Endothelial cell of umbilical vein (primary cell): ENCODE data around the gene ASCL1. TPM values are rescaled to one million over a fixed set of nuclear protein-coding genes. Genes with fewer than 3 reads are reported as not detected.

ENCODE experiments used
- BruUV-seq: library from RNA; stranded (reverse); fragments of 400-500 nt; replicated peaks from 2 replicates; lab custom pipeline; 2021; lab: Mats Ljungman, UMichigan
- CTCF ChIA-PET: fragments of 300-600, 350-600 bp; sonication (Branson Sonifier 250); formaldehyde crosslinking; loops from one replicate; lab custom pipeline; 2021; ENCODE audit warnings: antibody characterized with exemption, inconsistent platforms; lab: Charles Lee
- POLR2A ChIA-PET: fragments of 300-600, 350-600 bp; sonication (Branson Sonifier 250); formaldehyde crosslinking; loops from one replicate; lab custom pipeline; 2021; ENCODE audit warnings: antibody characterized with exemption, inconsistent platforms; lab: Charles Lee
- DNase-seq: peaks from one replicate; pipeline ENCODE4 v3.0.0-alpha.2; 2011; ENCODE audit warnings: low read depth, low spot score
- FAIRE-seq: peaks from 2 replicates; lab custom pipeline; 2011; peaks lifted over from hg19 to GRCh38; lab: Jason Lieb, UNC
- H2AFZ ChIP-seq: 2 replicates; pipeline ENCODE4 v1.6.0; 2012; ENCODE audit warnings: low read depth, low read length, control low read depth, inconsistent platforms
- H3K27ac ChIP-seq: 2 replicates; pipeline ENCODE4 v1.5.1; 2011; ENCODE audit warnings: low read depth, mild to moderate bottlenecking, control low read depth, low read length, moderate library complexity; ENCODE audit not compliant: insufficient read depth
- H3K27me3 ChIP-seq, 2 experiments: 2 replicates each; pipeline versions ENCODE4 v1.6.0 to v1.6.1; 2011; ENCODE audit warnings: low read length in 2 of 2, mixed read lengths in 1 of 2; ENCODE audit not compliant: control insufficient read depth in 2 of 2, insufficient read depth in 2 of 2
- H3K36me3 ChIP-seq, 2 experiments: 2 replicates in 1 of 2; 3 replicates in 1 of 2; pipeline ENCODE4 v1.5.1; 2011; ENCODE audit warnings: low read length in 2 of 2, mild to moderate bottlenecking in 1 of 2, moderate library complexity in 1 of 2; ENCODE audit not compliant: control insufficient read depth in 2 of 2, insufficient read depth in 2 of 2; ENCODE audit errors: extremely low read depth in 1 of 2
- H3K4me1 ChIP-seq: 3 replicates; pipeline ENCODE4 v1.5.1; 2011; ENCODE audit warnings: mild to moderate bottlenecking, low read length; ENCODE audit not compliant: control insufficient read depth, insufficient read depth; ENCODE audit errors: extremely low read depth
- H3K4me2 ChIP-seq: 2 replicates; pipeline ENCODE4 v1.6.1; 2011; ENCODE audit warnings: low read length, control low read depth, mixed read lengths; ENCODE audit not compliant: insufficient read depth
- H3K4me3 ChIP-seq, 3 experiments: fragments of 200-600 bp in 1 of 3; sonication (generic), shearing (Covaris generic) in 1 of 3; replicated peaks in 1 of 3; 2 replicates each; pipeline ENCODE4 v1.5.1; 2011 to 2016; ENCODE audit warnings: control low read depth in 3 of 3, low read length in 3 of 3, mild to moderate bottlenecking in 2 of 3, inconsistent platforms in 1 of 3, low read depth in 1 of 3, moderate library complexity in 1 of 3; ENCODE audit not compliant: insufficient read depth in 1 of 3
- H3K79me2 ChIP-seq: 2 replicates; pipeline ENCODE4 v1.6.0; 2012; ENCODE audit warnings: low read length, inconsistent platforms; ENCODE audit not compliant: control insufficient read depth, insufficient read depth
- H3K9ac ChIP-seq: replicated peaks from 2 replicates; pipeline ENCODE3; 2011; ENCODE audit warnings: low read length, control low read depth; ENCODE audit not compliant: insufficient read depth; ENCODE audit errors: extremely low read depth
- H3K9me1 ChIP-seq: replicated peaks from 3 replicates; pipeline ENCODE4 v1.6.0; 2011; ENCODE audit warnings: mild to moderate bottlenecking, low read length; ENCODE audit not compliant: control insufficient read depth, insufficient read depth; ENCODE audit errors: extremely low read depth
- H3K9me3 ChIP-seq: replicated peaks from 2 replicates; pipeline ENCODE4 v1.5.1; 2012; ENCODE audit warnings: low read length, inconsistent platforms; ENCODE audit not compliant: control insufficient read depth, insufficient read depth
- H4K20me1 ChIP-seq: replicated peaks from 2 replicates; pipeline ENCODE3; 2011; ENCODE audit warnings: mild to moderate bottlenecking, low read length; ENCODE audit not compliant: control insufficient read depth, insufficient read depth; ENCODE audit errors: extremely low read depth
- CTCF ChIP-seq, 2 donors: IDR thresholded peaks; 1 replicate in 1 of 2; 2 replicates in 1 of 2; pipeline ENCODE4 v1.5.1; 2011; ENCODE audit warnings: low read length in 2 of 2, mild to moderate bottlenecking in 2 of 2, moderate library complexity in 2 of 2, control low read depth in 1 of 2, inconsistent platforms in 1 of 2, low read depth in 1 of 2; ENCODE audit not compliant: insufficient read depth in 1 of 2; ENCODE audit errors: extremely low read depth in 1 of 2
- EZH2 ChIP-seq: IDR thresholded peaks from 2 replicates; pipeline ENCODE4 v1.6.1; 2012; ENCODE audit warnings: borderline replicate concordance, low read depth, mild to moderate bottlenecking, moderate library complexity, low read length, inconsistent platforms; ENCODE audit not compliant: severe bottlenecking
- FOS ChIP-seq: IDR thresholded peaks from 2 replicates; pipeline ENCODE4 v1.6.1; 2011; ENCODE audit warnings: mild to moderate bottlenecking, low read length, moderate library complexity, borderline replicate concordance; ENCODE audit not compliant: insufficient read depth
- GATA2 ChIP-seq: IDR thresholded peaks from 2 replicates; pipeline ENCODE4 v1.7.0; 2011; ENCODE audit warnings: low read depth, mild to moderate bottlenecking, moderate library complexity, mixed read lengths, low read length; ENCODE audit not compliant: insufficient read length, insufficient read depth
- JUN ChIP-seq: IDR thresholded peaks from 2 replicates; pipeline ENCODE4 v1.6.1; 2011; ENCODE audit warnings: borderline replicate concordance, low read depth; ENCODE audit not compliant: insufficient read length, insufficient read depth
- MAX ChIP-seq: IDR thresholded peaks from 2 replicates; pipeline ENCODE4 v1.6.1; 2011; ENCODE audit not compliant: insufficient read depth, insufficient read length
- MYC ChIP-seq: IDR thresholded peaks from one replicate; pipeline ENCODE4 v1.6.1; 2011; ENCODE audit warnings: mild to moderate bottlenecking, low read depth, low read length
- POLR2A ChIP-seq: IDR thresholded peaks from 2 replicates; pipeline ENCODE4 v1.6.1; 2012; ENCODE audit warnings: low read depth, mild to moderate bottlenecking, control low read depth, low read length
- POLR2AphosphoS5 ChIP-seq: IDR thresholded peaks from 2 replicates; pipeline ENCODE4 v1.6.1; 2012; ENCODE audit warnings: low read depth, mild to moderate bottlenecking, control low read depth, low read length, moderate library complexity; ENCODE audit not compliant: insufficient read depth
- dilution Hi-C: fragments of 300-500 bp; cut with MboI; formaldehyde crosslinking; loops from one replicate; pipeline ENCODE4 v1.15.0; 2019; ENCODE audit warnings: low sequenced_read_pairs; ENCODE audit not compliant: extremely low pct_ligation_motif_present
- intact Hi-C: fragments of 100-400 bp; cut with micrococcal nuclease; formaldehyde crosslinking; loops from one replicate; pipeline ENCODE4 v1.10.0; 2022
- polyA plus RNA-seq, 4 experiments: library from polyadenylated mRNA; depleted of rRNA in 3 of 4; stranded (reverse) in 3 of 4; unstranded in 1 of 4; fragments of >200 nt; gene quantifications; 2 replicates each; pipeline versions ENCODE4 v1.2.1 to v1.2.3, GENCODE V29; 2011 to 2012; ENCODE audit warnings: missing spikeins in 1 of 4
- total RNA-seq: library from RNA; stranded (reverse); gene quantifications from 2 replicates; pipeline ENCODE4 v1.2.3, GENCODE V29; 2021

Gene ASCL1
- total and polyA plus RNA-seq, 2 donors (not counting 3 experiments of a cell fraction or from before 2014, with no cell fraction given), result not detected

GRCh38 chr12:102962532-102962931 lies 5.1 kb downstream of the ASCL1 start:
- no peaks in the 10 kb centered on the region for H3K9me1 ChIP-seq
- H3K9ac ChIP-seq, result no peak overlapping the region
- POLR2A ChIA-PET, result no interaction called here
- CTCF ChIA-PET, result interaction anchor here (0.8 to 3.2 kb wide), 2 partner anchors 14 to 22 kb away, joined by 3 to 15 read pairs; no protein-coding TSS in a partner anchor
- peaks cover 42 to 62% of the 10 kb centered on the region in 2 experiments for H3K27me3 ChIP-seq
- no peaks in the 10 kb centered on the region for H3K79me2 ChIP-seq
- BruUV-seq, result no TSS peak
- no peak for TF ChIP-seq POLR2AphosphoS5
- TF ChIP-seq JUN, result no peak
- no peak for TF ChIP-seq FOS
- no peak for TF ChIP-seq EZH2
- TF ChIP-seq POLR2A, result no peak
- TF ChIP-seq CTCF (IDR thresholded peaks at IDR 0.05; ENCODE audit: extremely low read depth in 1 of 2, insufficient read depth in 1 of 2, low read depth in 1 of 2, low read length in 2 of 2), result no peak
- TF ChIP-seq MYC, result no peak
- no peak for TF ChIP-seq MAX
- no peak for TF ChIP-seq GATA2
- H3K4me1 ChIP-seq, result peaks cover 4% of the 10 kb centered on the region
- DNase-seq, result no peak
- H3K9me3 ChIP-seq, result no peaks in the 10 kb centered on the region
- H3K27ac ChIP-seq, result no peak overlapping the region
- H4K20me1 ChIP-seq, result no peaks in the 10 kb centered on the region
- H3K36me3 ChIP-seq, result no peaks in the 10 kb centered on the region
- H3K4me3 ChIP-seq, result no peak overlapping the region
- H3K4me2 ChIP-seq, result no peak overlapping the region
- H2AFZ ChIP-seq, result no peak overlapping the region
- no peak for FAIRE-seq
- intact Hi-C loops, result no loop called here
- dilution Hi-C loops, result no loop called here
